ENCODE results near the gene PLCH1.

GRCh38 chr3:155481591-155481990 is 263.3 kb downstream of the PLCH1 start:
- TF ChIP-seq CTCF (IDR thresholded peaks at IDR 0.05) = no peak
- TF ChIP-seq POLR2A (IDR thresholded peaks at IDR 0.05) = no peak
